ENCODE data around the gene C17orf67.
"Not testable (repeated sequence)": the region's sequence is repeated elsewhere in the genome, so short reads cannot be mapped to it uniquely, and the experiment has no call there.

Gene C17orf67

DNA sequence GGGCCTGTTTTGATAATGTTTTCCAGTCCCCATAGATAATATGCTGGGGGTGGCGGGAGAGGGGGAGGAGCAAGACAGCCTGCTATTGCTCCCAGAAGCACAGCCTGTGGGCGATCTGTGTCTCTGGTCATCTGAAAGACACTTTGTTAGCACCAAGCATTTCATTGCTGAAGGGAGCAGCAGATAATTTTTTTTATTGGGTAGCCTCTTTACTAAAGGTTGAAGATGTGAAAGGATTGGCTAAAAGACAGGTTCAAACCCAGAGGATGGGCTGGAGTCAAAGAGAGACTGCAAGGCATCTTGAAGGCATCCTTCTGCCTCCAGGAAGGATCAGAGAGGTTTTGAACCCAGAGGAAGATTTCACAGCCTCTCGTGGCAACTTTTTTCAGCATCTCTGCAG is 60.6 kb downstream of the C17orf67 start:
- DNase-seq (ENCODE audit: low spot score): no peak

- DNase-seq (ENCODE audit: low spot score): no peak
Measured at GRCh38 chr17:56772442-56772841, 61.3 kb downstream of the C17orf67 start.

DNA sequence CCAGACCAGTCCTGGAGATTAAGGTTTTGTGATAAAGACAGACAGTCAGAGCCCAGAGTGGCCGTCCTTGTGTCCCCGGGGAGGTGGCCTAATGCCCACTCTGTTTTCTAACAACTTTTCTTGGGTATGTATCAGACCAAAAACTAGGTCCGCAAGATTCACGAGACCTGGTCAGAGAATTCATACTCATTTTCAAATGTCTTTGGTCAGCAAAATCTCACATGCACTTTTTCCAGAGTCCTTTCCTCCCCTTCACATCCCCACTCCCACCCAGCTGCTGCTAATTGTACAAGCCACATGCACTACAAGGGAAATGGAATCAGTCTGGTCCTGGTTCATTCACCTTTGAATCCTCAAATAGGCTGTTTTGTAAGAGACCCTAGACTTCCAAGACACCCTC is 61.7 kb downstream of the C17orf67 start:
- DNase-seq (ENCODE audit: low spot score): no peak

DNA sequence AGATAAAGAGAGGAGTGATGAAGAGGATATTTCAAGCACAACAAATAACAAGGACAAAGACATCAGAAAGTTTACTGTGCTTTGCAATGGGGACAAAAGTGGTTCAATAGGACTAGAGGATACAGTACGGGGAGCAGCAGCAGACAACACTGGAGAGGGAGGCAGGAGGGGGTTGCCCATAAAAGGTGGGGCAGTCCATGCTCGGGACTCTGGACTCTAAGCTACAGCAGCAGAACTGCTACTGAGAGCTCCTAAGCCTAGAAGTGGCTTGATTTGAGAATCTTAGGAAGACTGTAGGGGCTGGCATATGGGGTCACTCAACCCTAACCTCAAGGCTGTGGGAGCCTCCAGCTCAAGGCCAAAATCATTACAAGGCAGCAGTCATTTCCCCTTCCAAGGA is 62.2 kb downstream of the C17orf67 start:
- DNase-seq (ENCODE audit: low spot score): no peak

DNA sequence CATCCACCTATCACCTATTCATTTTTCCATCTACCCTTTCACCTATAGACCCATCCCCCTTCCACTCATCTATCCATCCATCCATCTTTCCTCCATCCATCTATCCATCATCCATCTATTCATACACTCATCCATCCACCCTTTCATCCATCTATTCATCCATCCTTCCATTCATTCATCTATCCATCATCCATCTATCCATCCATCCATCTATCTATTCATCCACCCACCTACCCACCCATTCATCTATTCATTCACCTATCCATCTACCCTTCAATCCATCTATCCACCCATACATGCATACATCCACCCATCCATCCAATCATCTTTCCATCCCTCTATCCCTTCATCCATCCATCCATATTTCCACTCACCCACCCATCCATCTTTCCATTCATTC is 63.3 kb downstream of the C17orf67 start:
- no peak for DNase-seq (ENCODE audit: low spot score)

DNA sequence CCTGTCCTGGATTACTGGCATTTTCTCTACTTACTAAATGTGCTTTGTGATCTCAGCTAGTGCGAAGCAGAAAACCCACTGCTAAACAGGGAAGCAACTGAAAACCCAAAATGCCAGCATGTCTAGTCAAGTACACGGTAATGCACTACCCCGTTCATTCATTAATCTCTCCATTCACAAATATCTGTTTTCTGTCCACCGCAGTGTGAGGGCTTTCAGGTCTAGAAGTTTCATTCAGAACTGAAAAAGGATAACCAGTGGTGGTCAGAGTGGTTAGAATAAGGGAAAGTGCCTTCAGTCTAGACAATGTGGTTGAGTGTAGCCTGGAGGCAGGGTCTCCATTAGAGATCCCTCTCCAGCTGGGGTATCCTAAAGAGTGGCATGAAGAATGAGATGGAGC is 68.3 kb downstream of the C17orf67 start:
- DNase-seq (ENCODE audit: low spot score): no peak

GRCh38 chr17:56762988-56763387 is 70.7 kb downstream of the C17orf67 start:
- no peak for DNase-seq (ENCODE audit: low spot score)

GRCh38 chr17:56762144-56762543 is 71.6 kb downstream of the C17orf67 start:
- no peak for DNase-seq (ENCODE audit: low spot score)

GRCh38 chr17:56761387-56761786 is 72.3 kb downstream of the C17orf67 start:
- no peak for DNase-seq (ENCODE audit: low spot score)

DNA sequence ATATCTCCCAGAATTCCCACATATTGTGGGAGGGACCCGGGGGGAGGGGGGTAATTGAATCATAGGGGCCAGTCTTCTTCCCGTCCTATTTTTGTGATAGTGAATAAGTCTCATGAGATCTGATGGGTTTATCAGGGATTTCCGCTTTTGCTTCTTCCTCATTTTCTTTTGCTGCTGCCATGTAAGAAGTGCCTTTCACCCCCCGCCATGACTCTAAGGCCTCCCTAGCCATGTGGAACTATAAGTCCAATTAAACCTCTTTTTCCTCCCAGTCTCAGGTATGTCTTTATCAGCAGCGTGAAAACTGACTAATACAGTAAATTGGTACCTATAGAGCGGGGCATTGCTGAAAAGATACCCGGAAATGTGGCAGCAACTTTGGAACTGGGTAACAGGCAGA is 76.1 kb downstream of the C17orf67 start:
- not testable (repeated sequence) for DNase-seq (ENCODE audit: low spot score)

DNA sequence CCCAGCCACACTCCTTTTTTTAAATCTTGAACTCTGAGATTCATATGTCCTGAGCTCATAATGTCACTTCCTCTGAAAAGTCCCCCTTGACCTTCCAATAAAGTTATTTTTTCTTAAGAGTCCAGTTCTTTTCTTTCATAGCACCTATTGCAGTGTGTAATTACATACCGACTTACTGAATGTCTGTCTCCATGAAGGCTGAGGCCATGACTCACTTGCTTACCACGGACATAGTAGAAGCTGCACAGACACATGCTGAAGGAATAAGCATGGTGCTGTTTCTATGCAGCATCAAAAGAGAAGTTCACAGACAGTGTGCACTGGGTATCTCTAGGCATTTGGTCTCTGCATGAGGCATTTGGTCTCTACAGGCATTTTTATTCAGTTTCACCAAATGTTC is 77.2 kb downstream of the C17orf67 start:
- no peak for DNase-seq (ENCODE audit: low spot score)

DNA sequence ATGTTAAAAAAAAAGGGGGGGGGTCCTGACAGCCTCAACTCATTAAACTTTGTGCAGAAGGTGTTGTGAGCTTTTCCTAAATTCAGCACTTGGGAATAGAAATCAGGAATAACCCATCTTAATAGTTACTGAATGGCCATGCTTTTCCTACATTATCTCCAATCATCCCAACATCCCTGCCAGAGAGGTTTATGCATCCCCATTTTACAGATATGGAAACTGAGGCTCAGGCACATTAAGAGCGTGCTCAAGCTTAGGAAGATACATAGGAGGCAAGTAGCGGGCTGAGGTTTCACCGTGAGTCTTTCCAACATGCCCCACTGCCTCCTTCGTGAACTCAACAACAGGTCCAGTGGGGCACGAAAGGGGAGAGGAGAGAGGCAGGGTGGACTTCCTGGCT is 78.4 kb downstream of the C17orf67 start:
- no peak for DNase-seq (ENCODE audit: low spot score)

DNA sequence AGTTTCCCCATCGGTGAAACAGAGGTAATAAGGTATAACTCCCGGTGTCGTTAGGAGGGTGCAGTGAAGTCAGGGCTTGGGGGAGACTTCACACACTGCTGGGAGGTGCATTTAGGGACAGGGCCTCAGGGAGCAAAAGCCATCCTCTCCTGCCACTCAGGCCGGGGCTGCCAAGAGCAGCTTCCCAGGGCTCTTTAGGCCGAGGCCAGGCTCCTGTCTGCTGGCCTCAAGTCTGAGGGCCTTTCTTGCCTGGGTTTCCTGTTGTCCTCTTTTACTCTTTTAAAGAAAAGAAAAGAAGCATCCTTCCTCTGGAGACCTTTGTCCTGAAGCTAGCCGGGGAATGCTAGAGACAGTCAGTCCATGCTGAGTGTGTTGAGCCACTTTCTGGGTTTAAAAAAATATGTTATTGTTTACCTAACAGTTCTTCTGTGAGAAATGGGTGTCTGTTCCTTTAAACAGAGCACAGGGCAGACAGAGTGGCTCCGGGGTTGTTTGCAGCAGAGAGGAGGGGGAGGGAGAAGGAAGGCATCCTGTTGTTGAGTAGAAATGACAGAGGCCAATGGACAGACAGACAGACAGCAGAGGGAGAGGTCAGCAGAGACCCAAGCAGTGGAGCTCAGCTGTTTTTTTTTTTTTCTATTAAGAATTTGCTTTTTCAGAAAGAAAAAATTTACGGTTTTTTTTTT is 79.1 kb downstream of the C17orf67 start:
- no peak for DNase-seq (ENCODE audit: low spot score)

DNA sequence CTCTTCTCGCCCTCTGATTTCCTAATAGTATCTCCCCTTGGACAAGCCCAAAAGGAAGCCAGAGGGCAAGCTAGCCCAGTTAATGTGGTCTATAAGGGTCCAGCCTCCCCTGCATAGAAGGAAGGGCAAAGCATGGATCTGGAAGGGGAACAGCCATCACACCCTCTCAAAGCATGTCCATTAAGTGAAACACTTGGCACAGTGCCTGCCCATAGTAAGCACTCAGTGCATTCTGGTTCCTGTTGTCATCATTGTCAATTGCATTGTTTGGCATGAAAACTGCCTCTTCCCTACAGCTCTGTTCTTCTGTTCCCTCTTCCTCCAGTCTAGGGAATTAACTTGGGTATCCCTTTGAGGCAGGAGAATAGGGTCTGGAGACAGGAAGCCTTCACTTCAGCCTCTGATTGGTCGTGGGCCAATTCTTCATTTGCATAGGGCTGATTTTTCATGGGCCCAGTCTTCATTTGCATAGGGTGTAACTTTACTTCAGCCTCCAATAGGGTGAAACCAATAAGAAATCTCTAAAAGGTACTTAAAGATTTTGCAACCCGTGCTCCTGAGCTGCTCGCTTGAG is 81.4 kb downstream of the C17orf67 start:
- DNase-seq (ENCODE audit: low spot score): no peak

DNA sequence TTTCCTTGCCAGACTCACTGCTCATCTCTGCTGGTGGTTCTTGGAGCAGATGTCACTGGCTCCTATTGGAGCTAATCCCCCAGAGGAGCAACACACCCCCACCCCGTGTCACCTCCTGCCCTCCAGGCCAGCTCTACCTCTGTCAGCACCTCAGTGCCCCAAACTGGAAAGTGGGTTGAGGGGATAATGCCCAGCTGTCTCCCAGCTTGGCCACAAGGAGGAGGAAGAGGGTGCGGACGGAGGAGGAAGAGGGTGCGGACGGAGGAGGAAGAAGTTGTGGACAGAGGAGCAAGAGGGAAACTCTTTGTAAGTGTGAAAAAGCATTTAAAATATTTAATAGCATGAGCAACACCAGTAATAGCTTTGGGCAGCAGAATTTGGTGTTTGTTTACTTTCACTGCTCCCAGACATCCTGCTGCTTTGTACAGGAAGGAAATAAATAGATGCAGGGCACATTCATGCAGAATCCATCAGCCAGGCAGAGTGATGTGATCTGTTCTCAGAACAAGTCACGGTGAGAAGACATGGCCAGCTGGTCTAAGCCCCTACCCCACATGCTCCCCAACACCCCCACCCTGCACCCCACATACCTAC is 82.5 kb downstream of the C17orf67 start:
- no peak for DNase-seq (ENCODE audit: low spot score)

GRCh38 chr17:56744721-56745120 is 89.0 kb downstream of the C17orf67 start:
- DNase-seq (ENCODE audit: low spot score): no peak

DNA sequence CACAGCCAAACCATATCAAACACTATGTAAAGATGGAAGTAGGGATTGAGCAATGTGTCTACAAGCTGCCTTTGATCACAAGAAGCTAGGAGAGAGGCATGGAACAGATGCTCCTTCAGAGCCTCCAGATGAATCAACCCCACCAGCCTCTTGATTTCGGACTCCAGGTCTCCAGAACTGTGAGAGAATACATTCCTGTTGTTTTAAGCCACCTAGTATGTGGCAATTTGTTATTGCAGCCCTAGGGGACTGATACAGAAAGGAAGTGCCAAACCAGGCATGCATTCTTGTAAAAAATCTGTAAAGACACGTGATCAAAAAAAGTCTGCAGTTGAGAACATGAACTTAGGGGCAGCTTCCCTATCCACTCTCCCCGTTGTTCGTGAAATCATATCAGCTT is 91.1 kb downstream of the C17orf67 start:
- no peak for DNase-seq (ENCODE audit: low spot score)

Measured in left forelimb (tissue), 1 donor.